AG04450 (cell line): Measurements from ENCODE around the gene NHS. TPM values are rescaled to one million over a fixed set of nuclear protein-coding genes. Genes with fewer than 3 reads are reported as not detected.

ENCODE experiments used
- CTCF ChIA-PET: fragments of 300-600, 350-600 bp; formaldehyde crosslinking; extraction: SDS; loops from one replicate; lab custom pipeline; 2022; ENCODE audit warnings: antibody characterized with exemption, inconsistent platforms; lab: Charles Lee
- POLR2A ChIA-PET: fragments of 350-600 bp; formaldehyde crosslinking; extraction: SDS; loops from one replicate; lab custom pipeline; 2021; ENCODE audit warnings: antibody characterized with exemption, inconsistent platforms; lab: Yijun Ruan, JAX
- DNase-seq: peaks from one replicate; pipeline ENCODE4 v3.0.0-alpha.2; 2011; ENCODE audit warnings: low read depth, low spot score
- H3K27ac ChIP-seq: one replicate; pipeline ENCODE4 v1.5.1; 2012; ENCODE audit warnings: low read depth, low read length, control low read depth
- H3K27me3 ChIP-seq: one replicate; pipeline ENCODE4 v1.6.0; 2012; ENCODE audit warnings: low read length; ENCODE audit not compliant: control insufficient read depth, insufficient read depth
- H3K4me3 ChIP-seq: 2 replicates; pipeline ENCODE4 v1.5.1; 2011; ENCODE audit warnings: mild to moderate bottlenecking, low read depth, low read length, control low read depth
- H3K9me3 ChIP-seq: 2 replicates; pipeline ENCODE4 v1.5.1; 2012; ENCODE audit warnings: low read length; ENCODE audit not compliant: control insufficient read depth, insufficient read depth
- polyA plus RNA-seq: library from polyadenylated mRNA; depleted of rRNA; stranded (reverse); fragments of >200 nt; gene quantifications from 2 replicates; pipeline ENCODE4 v1.2.3, GENCODE V29; 2011
- TF ChIP-seq, protein P1 (sequence below): IDR thresholded peaks from 2 replicates; pipeline ENCODE4 v1.5.1; 2011; ENCODE audit warnings: low read depth, low read length, control low read depth, inconsistent platforms

The NHS gene
- polyA plus RNA-seq, 1 experiment, result 2.0 TPM

DNA sequence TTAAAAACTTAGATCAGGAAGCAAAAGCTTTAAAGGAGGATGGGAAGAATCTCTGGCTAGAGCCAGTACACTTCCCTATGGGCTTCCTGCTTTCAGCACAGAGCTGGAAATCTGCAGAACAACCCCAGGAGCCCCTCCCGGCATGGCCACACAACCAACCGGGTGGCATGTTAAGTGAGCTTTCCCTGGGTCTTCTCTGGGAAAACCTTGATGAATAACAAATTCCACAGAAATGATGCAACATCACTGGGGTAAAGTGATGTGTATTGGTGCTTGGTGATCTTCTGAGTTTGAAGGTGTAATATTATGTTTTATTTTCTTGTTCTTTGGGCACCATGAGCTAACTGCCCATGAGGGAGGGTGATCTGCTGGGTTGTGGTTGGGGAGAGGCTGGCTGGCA, 22.1 kb downstream of the NHS start:
- TF ChIP-seq, protein P1, sequence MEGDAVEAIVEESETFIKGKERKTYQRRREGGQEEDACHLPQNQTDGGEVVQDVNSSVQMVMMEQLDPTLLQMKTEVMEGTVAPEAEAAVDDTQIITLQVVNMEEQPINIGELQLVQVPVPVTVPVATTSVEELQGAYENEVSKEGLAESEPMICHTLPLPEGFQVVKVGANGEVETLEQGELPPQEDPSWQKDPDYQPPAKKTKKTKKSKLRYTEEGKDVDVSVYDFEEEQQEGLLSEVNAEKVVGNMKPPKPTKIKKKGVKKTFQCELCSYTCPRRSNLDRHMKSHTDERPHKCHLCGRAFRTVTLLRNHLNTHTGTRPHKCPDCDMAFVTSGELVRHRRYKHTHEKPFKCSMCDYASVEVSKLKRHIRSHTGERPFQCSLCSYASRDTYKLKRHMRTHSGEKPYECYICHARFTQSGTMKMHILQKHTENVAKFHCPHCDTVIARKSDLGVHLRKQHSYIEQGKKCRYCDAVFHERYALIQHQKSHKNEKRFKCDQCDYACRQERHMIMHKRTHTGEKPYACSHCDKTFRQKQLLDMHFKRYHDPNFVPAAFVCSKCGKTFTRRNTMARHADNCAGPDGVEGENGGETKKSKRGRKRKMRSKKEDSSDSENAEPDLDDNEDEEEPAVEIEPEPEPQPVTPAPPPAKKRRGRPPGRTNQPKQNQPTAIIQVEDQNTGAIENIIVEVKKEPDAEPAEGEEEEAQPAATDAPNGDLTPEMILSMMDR, result no peak
- Histone ChIP-seq H3K27ac (no peak overlapping the region), H3K9me3 (no peaks in the 10 kb centered on the region; the same call in 1 of the 2 replicates), H3K4me3 (no peak overlapping the region), H3K27me3 (no peaks in the 10 kb centered on the region)
- ChIA-PET CTCF (no interaction called here), POLR2A (no interaction called here)
- no peak for DNase-seq

DNA sequence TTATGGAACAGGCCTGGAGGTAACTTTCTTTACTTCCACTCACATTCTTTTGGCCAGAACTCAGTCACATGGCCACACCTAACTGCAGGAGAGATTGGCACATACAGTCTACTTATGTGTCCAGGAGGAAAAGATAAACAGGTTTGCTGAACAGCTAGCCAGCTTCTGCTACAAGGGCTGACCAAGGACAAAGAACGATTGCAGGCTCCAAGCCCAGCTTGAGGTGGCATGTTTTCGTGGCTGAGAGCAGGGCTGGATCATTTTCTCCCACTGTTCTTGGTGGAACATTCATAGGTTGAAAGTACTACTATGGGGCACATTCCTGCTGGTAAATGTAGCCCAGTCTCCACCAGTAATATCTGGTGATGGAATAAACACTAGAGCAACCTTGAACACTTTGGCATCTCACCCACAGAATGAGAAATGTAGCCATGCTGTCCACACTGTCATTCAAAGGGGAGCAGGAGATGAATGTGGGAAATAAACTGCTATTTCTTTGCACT, 28.2 kb downstream of the NHS start:
- CTCF ChIA-PET, result no interaction called here
- Histone ChIP-seq H3K4me3 (no peak overlapping the region), H3K27ac (no peak overlapping the region), H3K9me3 (no peaks in the 10 kb centered on the region; the same call in 1 of the 2 replicates), H3K27me3 (no peaks in the 10 kb centered on the region)
- DNase-seq, result no peak
- TF ChIP-seq, protein P1, result no peak
- POLR2A ChIA-PET, result no interaction called here

DNA sequence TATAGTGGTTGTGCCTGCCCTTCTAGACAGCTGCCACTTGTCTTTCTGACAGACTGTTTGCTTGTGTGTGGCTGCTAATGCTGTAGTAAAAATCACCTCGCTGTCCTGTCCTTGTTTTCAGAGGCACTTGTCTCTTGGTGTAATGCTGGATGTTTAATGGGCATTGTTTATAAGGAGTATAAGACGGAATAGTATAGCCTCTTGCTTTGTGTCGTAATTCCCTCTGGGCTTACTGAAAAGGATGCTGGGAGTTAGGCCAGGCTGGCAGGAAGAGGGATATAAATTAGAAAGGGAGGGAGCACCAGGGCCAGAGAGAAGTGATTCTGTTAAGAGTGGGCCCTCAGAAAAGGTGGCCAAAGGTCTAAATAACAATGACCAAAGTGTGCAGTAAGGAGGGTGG, 29.0 kb downstream of the NHS start:
- no peak for DNase-seq
- Histone ChIP-seq H3K27ac (no peak overlapping the region), H3K4me3 (no peak overlapping the region), H3K27me3 (no peaks in the 10 kb centered on the region), H3K9me3 (no peaks in the 10 kb centered on the region)
- TF ChIP-seq, protein P1, result no peak
- POLR2A ChIA-PET, result no interaction called here
- CTCF ChIA-PET, result no interaction called here

DNA sequence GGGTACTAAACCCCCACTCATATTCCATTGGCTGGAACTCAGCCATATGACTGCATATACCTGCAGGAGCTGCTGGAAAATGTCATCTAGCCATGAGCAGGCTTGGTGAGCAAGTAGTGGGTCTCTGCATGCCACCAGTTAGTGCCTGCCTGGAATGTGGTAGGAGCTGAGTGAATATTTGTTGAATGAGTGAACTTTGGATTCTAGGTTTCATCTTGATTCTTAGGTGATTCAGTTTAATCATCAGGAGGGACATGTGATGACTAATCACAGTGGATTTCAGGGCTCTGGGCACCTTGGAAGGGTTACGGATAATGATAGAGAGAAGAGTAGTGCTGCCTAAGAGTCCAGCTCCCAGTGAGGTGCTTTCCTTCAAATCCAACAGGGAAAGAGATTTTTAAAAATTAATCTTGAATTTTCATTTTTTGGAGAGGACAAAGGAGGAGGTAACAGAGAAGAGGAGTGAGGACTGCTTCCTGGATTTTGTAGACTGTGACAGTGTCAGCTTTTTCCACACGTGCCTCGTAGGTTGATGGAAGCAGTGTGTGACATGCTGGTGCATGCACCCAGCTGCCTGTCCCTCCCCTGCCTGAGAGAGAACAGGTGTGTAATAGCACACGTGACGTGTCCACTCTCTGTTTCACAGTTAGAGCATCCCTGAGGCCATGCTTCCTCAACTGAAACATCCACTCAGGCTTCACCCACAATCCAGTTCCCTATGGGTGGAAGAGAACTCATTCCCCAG, 30.4 kb downstream of the NHS start:
- TF ChIP-seq, protein P1, result no peak
- H3K4me3 ChIP-seq, result no peak overlapping the region
- H3K27ac ChIP-seq, result no peak overlapping the region
- ChIA-PET CTCF (no interaction called here), POLR2A (no interaction called here)
- H3K9me3 ChIP-seq, result no peaks in the 10 kb centered on the region
- no peaks in the 10 kb centered on the region for H3K27me3 ChIP-seq
- no peak for DNase-seq

DNA sequence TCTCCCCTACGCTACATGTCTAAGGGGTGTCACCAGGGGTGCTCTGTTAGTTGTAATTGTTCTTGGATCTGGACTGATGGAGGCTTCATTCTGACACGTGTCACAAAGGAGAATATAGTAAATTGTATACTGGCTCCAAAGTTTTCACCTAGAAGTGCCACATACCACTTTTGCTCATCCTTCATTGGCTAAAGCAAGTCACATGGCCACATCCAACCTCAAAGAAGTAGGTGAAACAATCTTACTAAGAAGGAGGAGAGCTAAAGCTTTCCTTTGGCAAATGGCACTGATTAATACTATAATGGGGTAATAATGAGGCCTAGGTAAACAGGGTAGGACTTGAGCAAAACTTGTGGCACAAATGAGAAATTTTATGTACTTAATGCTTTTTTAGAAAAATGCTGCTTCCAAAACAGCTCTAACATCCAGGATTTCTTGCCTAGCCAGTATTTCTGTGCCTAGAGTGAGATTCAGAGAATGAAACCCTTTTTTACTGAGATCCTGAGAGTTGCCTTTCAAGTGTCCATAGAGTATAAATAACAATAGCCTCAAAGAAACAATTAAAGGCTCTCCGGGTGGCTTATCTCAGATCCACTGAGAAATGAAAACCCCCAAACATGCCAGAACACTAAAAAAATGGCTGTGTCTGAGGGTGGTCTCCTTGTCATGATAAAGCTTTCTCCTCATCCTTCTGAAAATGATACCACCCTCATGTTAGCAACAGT, 34.7 kb downstream of the NHS start:
- TF ChIP-seq, protein P1, result no peak
- no peak for DNase-seq
- no peaks in the 10 kb centered on the region for H3K27me3 ChIP-seq
- ChIA-PET CTCF (no interaction called here), POLR2A (no interaction called here)
- no peak overlapping the region for H3K27ac ChIP-seq
- H3K9me3 ChIP-seq, result no peaks in the 10 kb centered on the region
- no peak overlapping the region for H3K4me3 ChIP-seq
